Naive thymus-derived CD8-positive, alpha-beta T cell (primary cell): ENCODE measurements around the gene GFAP. TPM values are rescaled to one million over a fixed set of nuclear protein-coding genes. Genes with fewer than 3 reads are reported as not detected.

Experiments used
- ATAC-seq, 2 donors: fragments of 150-1000 bp; cut with Tn5 transposase in 1 of 2; sonication (Bioruptor Pico), chemical (Tn5 transposase) in 1 of 2; 1 replicate in 1 of 2; 2 replicates in 1 of 2; pipeline ENCODE4 v1.10.0; 2021; ENCODE audit warnings: mild to moderate bottlenecking in 2 of 2, moderate library complexity in 2 of 2
- POLR2A ChIA-PET: fragments of 350-600 bp; sonication (Branson Sonifier 250); formaldehyde crosslinking; loops from one replicate; lab custom pipeline; 2021; ENCODE audit warnings: antibody characterized with exemption; lab: Charles Lee
- DNase-seq, 10 donors: peaks; one replicate each; pipeline versions ENCODE4 v3.0.0 to v3.0.0-alpha.2; 2020 to 2022
- H3K27ac Mint-ChIP-seq, 10 donors: one replicate each; pipeline ENCODE4 v1.8.0; 2020 to 2022; ENCODE audit warnings: mild to moderate bottlenecking in 10 of 10, mixed read lengths in 10 of 10, moderate library complexity in 4 of 10, inconsistent platforms in 1 of 10
- H3K27me3 Mint-ChIP-seq, 5 donors: one replicate each; pipeline ENCODE4 v1.8.0; 2021 to 2022; ENCODE audit warnings: mixed read lengths in 5 of 5
- H3K36me3 Mint-ChIP-seq, 3 donors: one replicate each; pipeline ENCODE4 v1.8.0; 2020 to 2022; ENCODE audit warnings: mixed read lengths in 3 of 3, mild to moderate bottlenecking in 2 of 3, inconsistent platforms in 1 of 3
- H3K4me1 Mint-ChIP-seq, 4 donors: one replicate each; pipeline ENCODE4 v1.8.0; 2021 to 2022; ENCODE audit warnings: mixed read lengths in 4 of 4
- H3K4me3 Mint-ChIP-seq, 10 donors: one replicate each; pipeline ENCODE4 v1.8.0; 2020 to 2022; ENCODE audit warnings: mild to moderate bottlenecking in 10 of 10, mixed read lengths in 10 of 10, moderate library complexity in 6 of 10, inconsistent platforms in 1 of 10
- H3K9me3 Mint-ChIP-seq, 9 donors: one replicate each; pipeline ENCODE4 v1.8.0; 2020 to 2022; ENCODE audit warnings: mixed read lengths in 9 of 9, mild to moderate bottlenecking in 3 of 9, inconsistent platforms in 1 of 9, moderate library complexity in 1 of 9
- polyA plus RNA-seq, 3 donors: library from polyadenylated mRNA; unstranded; fragments of 300-500 nt; fragmentation: Illumina TruSeq; gene quantifications; one replicate each; pipeline ENCODE4 v1.2.3, GENCODE V29; 2021
- total RNA-seq, 8 experiments: library from RNA in 2 of 8; stranded (reverse) in 2 of 8; gene quantifications; one replicate each; pipeline ENCODE4 v1.2.3 and lab custom pipeline; 2021 to 2026

The GFAP gene
- total and polyA plus RNA-seq, 5 experiments from 2014 or later: 0.06 to 0.24 TPM; not detected in 3

GRCh38 chr17:44880062-44880461, 35.2 kb downstream of the GFAP start:
- DNase-seq (no peak), ATAC-seq (no peak)
- Mint-ChIP-seq H3K36me3 (peaks cover 7 to 91% (median 35%) of the 10 kb centered on the region in 3 donors), H3K27me3 (no peaks in the 10 kb centered on the region), H3K4me3 (no peak overlapping the region), H3K4me1 (peaks cover 0 to 8% (median under 1%) of the 10 kb centered on the region in 4 donors), H3K27ac (no peak overlapping the region), H3K9me3 (no peaks in the 10 kb centered on the region)
- POLR2A ChIA-PET: no interaction called here

GRCh38 chr17:44879376-44879775, 35.9 kb downstream of the GFAP start:
- no peak overlapping the region for H3K4me3 Mint-ChIP-seq
- no peaks in the 10 kb centered on the region for H3K27me3 Mint-ChIP-seq
- no peaks in the 10 kb centered on the region for H3K9me3 Mint-ChIP-seq
- peaks cover 7 to 86% (median 29%) of the 10 kb centered on the region in 3 donors for H3K36me3 Mint-ChIP-seq
- DNase-seq: no peak
- H3K4me1 Mint-ChIP-seq: peaks cover 0 to 8% (median under 1%) of the 10 kb centered on the region in 4 donors
- no peak for ATAC-seq
- POLR2A ChIA-PET: interaction anchor here (0.5 kb wide), 1 partner anchor 202 kb away, joined by 3 read pairs; no protein-coding TSS in a partner anchor
- H3K27ac Mint-ChIP-seq: no peak overlapping the region

- no peak for ATAC-seq
- Mint-ChIP-seq H3K36me3 (peaks cover 7 to 89% (median 29%) of the 10 kb centered on the region in 3 donors), H3K4me3 (no peak overlapping the region), H3K9me3 (no peaks in the 10 kb centered on the region), H3K4me1 (peaks cover 0 to 8% (median under 1%) of the 10 kb centered on the region in 4 donors), H3K27me3 (no peaks in the 10 kb centered on the region), H3K27ac (peak overlapping the region in 2 of 10 donors; percentile 2 to 11)
- peak in 3 of 10 donors; percentile 12 to 33 (median 33) for DNase-seq
- POLR2A ChIA-PET: interaction anchor here (0.5 kb wide), 1 partner anchor 203 kb away, joined by 3 read pairs; no protein-coding TSS in a partner anchor
These were observed 36.6 kb downstream of the GFAP start for GRCh38 chr17:44878627-44879221.

- Mint-ChIP-seq H3K4me1 (peaks cover 0 to 5% (median 0%) of the 10 kb centered on the region in 4 donors), H3K27me3 (no peaks in the 10 kb centered on the region), H3K36me3 (peaks cover 0 to 89% (median 26%) of the 10 kb centered on the region in 3 donors), H3K27ac (no peak overlapping the region), H3K4me3 (no peak overlapping the region), H3K9me3 (no peaks in the 10 kb centered on the region)
- no peak for DNase-seq
- ATAC-seq: no peak
- POLR2A ChIA-PET: no interaction called here
These were observed 38.2 kb downstream of the GFAP start for GRCh38 chr17:44877121-44877520.

GRCh38 chr17:44875761-44876160, 39.5 kb downstream of the GFAP start:
- H3K4me1 Mint-ChIP-seq: peaks cover 0 to 5% (median 0%) of the 10 kb centered on the region in 4 donors
- H3K4me3 Mint-ChIP-seq: no peak overlapping the region
- no peak for ATAC-seq
- H3K36me3 Mint-ChIP-seq: peaks cover 0 to 90% (median 28%) of the 10 kb centered on the region in 3 donors
- H3K9me3 Mint-ChIP-seq: no peaks in the 10 kb centered on the region
- POLR2A ChIA-PET: no interaction called here
- DNase-seq: no peak
- H3K27ac Mint-ChIP-seq: no peak overlapping the region
- H3K27me3 Mint-ChIP-seq: no peaks in the 10 kb centered on the region

- peaks cover 0 to 91% (median 24%) of the 10 kb centered on the region in 3 donors for H3K36me3 Mint-ChIP-seq
- POLR2A ChIA-PET: no interaction called here
- no peak overlapping the region for H3K4me3 Mint-ChIP-seq
- H3K9me3 Mint-ChIP-seq: no peaks in the 10 kb centered on the region
- no peaks in the 10 kb centered on the region for H3K4me1 Mint-ChIP-seq
- no peaks in the 10 kb centered on the region for H3K27me3 Mint-ChIP-seq
- H3K27ac Mint-ChIP-seq: peak overlapping the region in 1 of 10 donors; percentile 73
- DNase-seq: no peak
- ATAC-seq: no peak
These were observed 43.0 kb downstream of the GFAP start for GRCh38 chr17:44872131-44872768.

GRCh38 chr17:44871556-44871955, 43.7 kb downstream of the GFAP start:
- Mint-ChIP-seq H3K36me3 (peaks cover 0 to 92% (median 21%) of the 10 kb centered on the region in 3 donors), H3K9me3 (no peaks in the 10 kb centered on the region), H3K4me1 (no peaks in the 10 kb centered on the region), H3K27ac (no peak overlapping the region), H3K27me3 (no peaks in the 10 kb centered on the region), H3K4me3 (no peak overlapping the region)
- POLR2A ChIA-PET: no interaction called here
- ATAC-seq (no peak), DNase-seq (no peak)

- Mint-ChIP-seq H3K36me3 (peaks cover 0 to 91% (median 20%) of the 10 kb centered on the region in 3 donors), H3K27me3 (no peaks in the 10 kb centered on the region), H3K9me3 (no peaks in the 10 kb centered on the region), H3K4me1 (no peaks in the 10 kb centered on the region), H3K4me3 (no peak overlapping the region), H3K27ac (no peak overlapping the region)
- POLR2A ChIA-PET: interaction anchor here (0.7 kb wide), 1 partner anchor 358 kb away, joined by 3 read pairs; no protein-coding TSS in a partner anchor
- ATAC-seq: no peak
- no peak for DNase-seq
These were observed 47.5 kb downstream of the GFAP start for GRCh38 chr17:44867841-44868240.

GRCh38 chr17:44865931-44866330, 49.4 kb downstream of the GFAP start:
- DNase-seq (no peak), ATAC-seq (no peak)
- H3K9me3 Mint-ChIP-seq: no peaks in the 10 kb centered on the region
- H3K27ac Mint-ChIP-seq: peak overlapping the region in 1 of 10 donors; percentile 28
- no peak overlapping the region for H3K4me3 Mint-ChIP-seq
- peaks cover 0 to 91% (median 11%) of the 10 kb centered on the region in 3 donors for H3K36me3 Mint-ChIP-seq
- POLR2A ChIA-PET: interaction anchor here (1.3 kb wide), 1 partner anchor 91 kb away, joined by 4 read pairs; no protein-coding TSS in a partner anchor
- no peaks in the 10 kb centered on the region for H3K27me3 Mint-ChIP-seq
- H3K4me1 Mint-ChIP-seq: peaks cover 0 to 1% (median 0%) of the 10 kb centered on the region in 4 donors

- DNase-seq (peak; percentile 40 to 84 (median 69)), ATAC-seq (peak; percentile 74 to 84)
- no peaks in the 10 kb centered on the region for H3K27me3 Mint-ChIP-seq
- peaks cover 0 to 1% (median 0%) of the 10 kb centered on the region in 4 donors for H3K4me1 Mint-ChIP-seq
- no peaks in the 10 kb centered on the region for H3K9me3 Mint-ChIP-seq
- H3K27ac Mint-ChIP-seq: peak overlapping the region in 1 of 10 donors; percentile 28
- peaks cover 0 to 91% (median 11%) of the 10 kb centered on the region in 3 donors for H3K36me3 Mint-ChIP-seq
- POLR2A ChIA-PET: interaction anchor here (1.6 kb wide), 1 partner anchor 89 kb away, joined by 7 read pairs; no protein-coding TSS in a partner anchor
- H3K4me3 Mint-ChIP-seq: no peak overlapping the region
These were observed 50.1 kb downstream of the GFAP start for GRCh38 chr17:44865231-44865660.

GRCh38 chr17:44864831-44865230, 50.5 kb downstream of the GFAP start:
- Mint-ChIP-seq H3K4me3 (no peak overlapping the region), H3K27me3 (no peaks in the 10 kb centered on the region), H3K4me1 (peaks cover 0 to 2% (median 0%) of the 10 kb centered on the region in 4 donors), H3K27ac (no peak overlapping the region), H3K36me3 (peaks cover 0 to 91% (median 12%) of the 10 kb centered on the region in 3 donors), H3K9me3 (no peaks in the 10 kb centered on the region)
- POLR2A ChIA-PET: interaction anchor here (1.6 kb wide), 1 partner anchor 89 kb away, joined by 7 read pairs; no protein-coding TSS in a partner anchor
- DNase-seq (no peak), ATAC-seq (peak in 1 of 2 donors; percentile 14)

GRCh38 chr17:44863061-44863918, 52.0 kb downstream of the GFAP start:
- no peaks in the 10 kb centered on the region for H3K9me3 Mint-ChIP-seq
- H3K36me3 Mint-ChIP-seq: peaks cover 0 to 88% (median 16%) of the 10 kb centered on the region in 3 donors
- peaks cover 0 to 4% (median 0%) of the 10 kb centered on the region in 4 donors for H3K4me1 Mint-ChIP-seq
- DNase-seq (no peak), ATAC-seq (no peak)
- no peak overlapping the region for H3K27ac Mint-ChIP-seq
- POLR2A ChIA-PET: interaction anchor here (0.7 to 1.6 kb wide), 2 partner anchors 88 to 1123 kb away, joined by 3 to 7 read pairs; no protein-coding TSS in a partner anchor
- H3K27me3 Mint-ChIP-seq: no peaks in the 10 kb centered on the region
- no peak overlapping the region for H3K4me3 Mint-ChIP-seq
